GM21717 (cell line): ENCODE data around the gene IL27RA.
A peak's percentile ranks its signal among the peaks of the same experiment; 100 is the strongest.

Experiments used
- ATAC-seq: cut with Tn5 transposase; IDR thresholded peaks from one replicate; pipeline ENCODE4 v1.9.1; 2021; ENCODE audit warnings: mild to moderate bottlenecking, moderate library complexity; ENCODE audit not compliant: unreplicated experiment

IL27RA gene

GRCh38 chr19:14082675-14082960 is 51.1 kb downstream of the IL27RA start:
- ATAC-seq, result no peak

- ATAC-seq, result no peak
These were observed 53.9 kb downstream of the IL27RA start, which contains the start of gene C19orf67 for GRCh38 chr19:14085309-14085995. TSS of gene C19orf67 (minus strand) at chr19:14085783. CDS start at chr19:14085627, 156 bp downstream.

DNA sequence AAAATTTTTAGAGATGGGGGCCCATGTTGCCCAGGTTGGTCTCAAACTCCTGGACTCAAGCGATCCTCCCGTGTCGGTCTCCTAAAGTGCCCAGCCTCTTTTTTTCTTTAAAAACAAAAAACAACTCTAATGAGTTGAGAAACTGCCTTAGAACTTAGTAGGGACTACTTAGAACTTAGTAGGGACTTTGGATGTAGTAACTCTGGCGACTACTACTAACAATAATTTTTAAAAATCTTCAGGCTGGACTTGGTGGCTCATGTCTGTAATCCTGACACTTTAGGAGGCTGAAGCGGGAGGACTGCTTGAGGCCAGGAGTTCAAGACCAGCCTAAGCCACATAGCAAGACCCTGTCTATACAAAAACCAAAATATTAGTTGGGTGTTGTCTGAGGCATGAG is 54.5 kb downstream of the IL27RA start:
- ATAC-seq, result no peak

DNA sequence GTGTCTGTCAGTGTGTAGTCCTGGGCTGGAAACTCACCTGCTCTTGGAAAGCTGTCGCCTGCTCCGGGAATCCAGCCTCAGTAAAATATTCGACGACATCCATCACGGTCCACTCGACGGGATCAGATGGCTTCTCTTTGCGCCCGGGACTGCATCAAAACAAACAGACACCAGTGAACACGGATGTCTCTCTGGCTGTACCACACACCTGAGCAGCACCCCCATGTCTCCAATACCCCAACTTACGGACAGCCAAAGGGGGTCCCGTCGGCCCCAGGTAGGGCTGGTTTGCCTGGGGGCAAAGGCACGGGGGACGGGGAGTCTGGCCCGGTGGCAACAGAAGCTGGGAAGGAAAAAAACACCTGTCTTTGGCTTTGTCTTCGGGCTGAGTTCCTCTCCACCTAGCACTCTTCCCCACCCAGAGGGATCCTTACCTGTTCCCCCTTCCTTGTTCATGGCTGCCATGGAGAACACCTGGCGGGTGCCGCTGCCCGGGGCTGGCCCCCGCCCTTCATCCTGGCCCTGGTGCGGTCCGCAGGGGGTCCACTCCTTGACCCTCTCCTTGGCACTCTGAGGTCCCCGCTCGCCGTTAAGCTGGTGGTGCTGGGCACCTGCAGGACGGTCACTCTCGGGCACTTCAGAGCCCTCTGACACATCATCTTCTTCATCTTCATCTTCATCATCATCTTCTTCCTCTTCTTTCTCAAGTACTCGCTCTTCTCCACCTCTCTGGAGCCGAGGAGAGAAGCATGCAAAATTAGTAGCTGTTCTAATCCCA is 57.3 kb downstream of the IL27RA start:
- no peak for ATAC-seq

GRCh38 chr19:14089412-14089661 is 57.8 kb downstream of the IL27RA start:
- ATAC-seq, result no peak

- no peak for ATAC-seq
These were observed 58.3 kb downstream of the IL27RA start for GRCh38 chr19:14089662-14090508.

DNA sequence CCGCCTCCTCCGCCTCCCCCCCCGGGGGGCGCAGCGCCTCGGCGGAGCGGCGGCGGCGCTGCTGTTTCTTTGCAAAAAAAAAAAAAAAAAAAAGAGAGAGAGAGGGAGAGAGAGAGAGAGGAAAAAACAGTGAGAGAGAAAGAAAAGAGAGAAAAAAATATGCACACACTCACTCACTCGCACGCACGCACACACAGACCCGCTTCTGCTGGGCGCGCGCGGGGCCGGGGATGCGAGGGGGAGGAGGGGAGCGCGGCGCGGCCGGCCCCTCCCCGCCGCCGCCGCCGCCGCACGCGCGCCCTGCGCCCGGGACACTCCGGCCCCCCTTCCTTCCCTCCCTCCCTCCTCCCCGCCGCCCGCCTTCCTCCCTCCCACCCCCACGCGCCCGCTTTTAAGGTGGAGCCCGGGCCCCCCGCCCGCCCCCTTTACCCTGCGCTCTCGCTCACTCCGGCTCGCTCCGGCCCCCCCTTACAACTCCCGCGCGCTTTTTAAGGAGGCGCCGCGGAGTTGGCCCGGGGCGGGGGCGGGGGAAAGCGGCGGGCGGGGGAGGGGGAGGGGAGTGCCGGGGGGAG is 59.0 kb downstream of the IL27RA start, which contains the start of gene SAMD1:
SAMD1 (minus strand) TSS at position 243 of the 572 bp plus-strand sequence.
- peak; percentile 30 for ATAC-seq

DNA sequence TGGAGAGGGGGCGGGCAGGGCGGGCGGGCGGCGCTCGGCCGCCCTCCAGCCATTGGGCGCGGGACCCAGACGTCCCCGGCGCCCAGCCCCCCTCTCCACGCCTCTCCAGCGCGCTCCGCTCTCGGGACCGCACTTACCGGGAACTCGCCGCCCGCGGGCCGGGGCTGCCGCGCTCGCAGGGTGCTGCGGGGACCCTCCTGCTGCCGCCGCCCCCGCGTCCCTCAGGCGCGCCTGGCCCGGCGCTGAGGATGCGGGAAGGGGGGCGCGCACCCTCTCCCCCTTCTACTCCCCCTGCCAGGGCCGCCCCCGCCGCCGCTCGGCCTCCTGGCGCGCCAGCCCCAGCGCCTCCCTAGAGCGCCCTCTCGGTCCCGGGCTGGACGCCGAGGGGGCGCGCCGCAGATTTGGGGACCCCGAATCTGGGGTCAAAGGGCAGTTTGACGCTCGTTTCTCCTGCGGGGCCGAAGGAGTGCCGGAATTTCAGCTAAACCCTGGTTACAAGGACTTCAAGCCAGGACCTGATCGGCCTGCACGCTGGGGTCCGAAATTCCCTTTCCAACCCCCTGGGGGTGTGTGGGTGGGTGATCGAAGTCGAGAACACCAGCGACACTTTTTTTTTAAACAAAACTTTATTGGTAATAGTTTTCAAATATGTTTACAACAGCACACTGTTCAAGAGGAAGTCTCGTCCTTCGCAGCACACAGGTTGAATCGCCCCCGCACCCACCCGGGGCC is 59.7 kb downstream of the IL27RA start:
- ATAC-seq, result peak; percentile 40

- ATAC-seq, result peak; percentile 8
These were observed 60.4 kb downstream of the IL27RA start for GRCh38 chr19:14091813-14092462.

DNA sequence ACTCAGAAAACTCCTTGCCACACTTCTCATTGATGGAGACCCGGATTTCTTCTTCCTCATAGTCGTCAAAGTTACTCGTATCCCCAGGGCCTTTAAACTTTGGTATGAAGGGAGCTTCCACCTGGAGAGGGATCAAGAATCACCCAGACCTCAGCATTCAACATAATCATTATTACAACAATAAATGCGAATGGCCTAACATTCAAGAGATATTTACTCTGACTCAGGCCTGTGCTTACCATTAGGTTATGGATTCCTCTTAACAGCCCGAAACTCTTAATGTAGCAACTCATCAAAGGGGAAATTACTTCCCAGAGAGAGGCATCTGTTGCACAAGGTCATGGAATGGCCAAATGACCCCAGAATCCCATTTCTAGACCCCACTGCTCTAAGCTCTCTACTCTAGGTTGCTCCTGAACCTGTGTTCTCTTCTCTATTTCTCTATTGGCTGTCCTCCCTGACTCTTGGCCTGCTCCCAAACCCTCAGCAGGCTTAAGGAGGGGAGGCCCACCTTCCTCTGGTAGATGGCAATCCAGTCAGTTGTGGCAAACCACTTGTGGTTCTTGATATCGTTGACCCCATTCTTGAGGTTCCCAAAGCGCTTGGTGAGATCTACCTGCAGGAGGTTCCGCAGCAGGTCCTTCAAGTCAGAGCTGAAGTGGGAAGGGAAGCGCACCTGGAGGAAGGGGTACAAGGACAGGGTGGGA is 61.7 kb downstream of the IL27RA start:
- no peak for ATAC-seq

DNA sequence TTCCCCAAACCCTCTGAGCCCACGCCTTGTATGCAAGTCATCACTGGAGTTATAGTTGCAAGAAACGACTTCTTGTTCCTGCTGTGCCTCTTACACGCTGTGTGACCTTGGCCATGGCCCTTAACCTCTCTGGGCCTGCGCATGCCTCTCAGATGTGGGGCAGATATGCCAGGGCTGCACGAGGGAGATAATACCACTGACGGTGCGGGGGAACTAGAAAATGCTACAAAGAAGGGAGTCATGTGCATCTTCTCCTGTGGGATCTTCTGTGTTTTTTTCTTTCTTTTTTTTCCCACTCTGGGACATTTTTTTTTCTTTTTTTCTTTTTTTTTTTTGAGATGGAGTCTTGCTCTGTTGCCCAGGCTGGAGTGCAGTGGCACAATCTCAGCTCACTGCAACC is 63.3 kb downstream of the IL27RA start:
- no peak for ATAC-seq

DNA sequence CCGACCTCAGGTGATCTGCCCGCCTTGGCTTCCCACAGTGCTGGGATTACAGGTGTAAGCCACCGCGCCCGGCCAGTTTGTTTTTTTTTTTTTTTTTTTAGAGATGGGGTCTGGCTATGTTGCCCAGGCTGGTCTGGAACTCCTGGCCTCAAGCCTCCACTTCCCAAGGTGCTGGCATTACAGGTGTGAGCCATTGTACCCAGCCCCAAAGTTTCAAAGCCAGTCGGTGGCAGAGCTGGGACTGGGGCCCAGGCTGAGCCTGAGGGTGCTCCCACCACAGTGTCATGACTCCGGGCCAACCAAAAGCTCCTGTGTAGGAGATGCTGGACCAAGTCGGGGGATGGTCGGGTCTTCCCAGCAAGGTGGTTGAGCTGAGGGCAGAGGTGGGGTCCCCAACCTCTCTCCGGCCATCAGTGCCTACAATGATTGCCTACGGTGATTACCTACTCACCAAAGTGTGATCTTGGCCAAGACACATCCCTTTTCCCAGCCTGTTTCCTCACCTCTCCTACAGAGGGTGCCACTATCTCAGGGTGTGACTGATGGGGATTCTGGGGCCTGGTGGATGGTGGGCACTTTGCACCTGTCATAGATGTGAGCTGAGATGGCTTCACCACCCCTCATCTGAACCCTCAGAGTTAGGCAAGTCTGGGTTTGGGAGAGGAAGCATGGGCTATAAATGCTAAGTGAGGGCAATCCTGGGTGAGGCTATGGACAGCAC is 64.9 kb downstream of the IL27RA start:
- no peak for ATAC-seq

DNA sequence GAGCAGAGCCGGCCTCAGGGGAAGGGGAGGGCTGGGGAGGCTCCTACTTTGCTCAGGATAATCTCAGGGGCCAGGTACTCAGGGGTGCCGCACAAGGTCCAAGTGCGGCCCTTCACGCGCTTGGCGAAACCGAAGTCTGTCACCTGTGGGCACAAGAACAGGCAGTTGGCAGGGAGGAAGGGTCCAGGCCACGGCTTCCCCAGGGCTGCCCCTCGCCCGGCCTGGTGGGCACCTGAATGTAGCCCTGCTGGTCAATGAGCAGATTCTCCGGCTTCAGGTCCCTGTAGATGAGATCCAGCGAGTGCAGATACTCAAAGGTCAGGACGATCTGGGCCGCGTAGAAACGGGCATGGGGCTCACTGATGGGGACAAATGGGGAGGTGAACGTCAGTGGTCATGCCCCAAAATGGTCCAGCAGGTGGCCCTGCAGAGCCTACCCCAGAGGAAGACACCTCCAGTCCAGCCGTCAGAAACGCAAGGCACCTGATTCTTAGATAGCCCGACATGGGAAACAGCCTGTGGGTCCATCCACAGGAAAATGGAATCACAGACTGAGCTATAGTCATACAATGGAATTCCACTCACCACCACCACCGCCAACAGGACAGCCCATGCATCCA is 66.1 kb downstream of the IL27RA start:
- ATAC-seq, result no peak

GRCh38 chr19:14101003-14101545 is 69.5 kb downstream of the IL27RA start:
- no peak for ATAC-seq

- no peak for ATAC-seq
These were observed 70.6 kb downstream of the IL27RA start for GRCh38 chr19:14102102-14102696.

- ATAC-seq, result no peak
These were observed 71.2 kb downstream of the IL27RA start for GRCh38 chr19:14102756-14103155.
